Stimulated activated CD8-positive, alpha-beta memory T cell treated with anti-CD3 and anti-CD28 coated beads, Interleukin-12 subunit alpha, Interleukin-12 subunit beta, amount 100 ng/mL, for 24 hours (primary cell): ENCODE measurements around the gene AUH.
"Not testable (repeated sequence)": the region's sequence is repeated elsewhere in the genome, so short reads cannot be mapped to it uniquely, and the experiment has no call there.

Experiments used
- DNase-seq: peaks from one replicate; pipeline ENCODE4 v3.0.0-alpha.2; 2020; ENCODE audit errors: extremely low read depth

The AUH gene

GRCh38 chr9:91379426-91379825 lies 17.7 kb upstream of the AUH start:
- no peak for DNase-seq

- no peak for DNase-seq
Observed at GRCh38 chr9:91378695-91379127, 17.0 kb upstream of the AUH start.

- DNase-seq: not testable (repeated sequence)
Observed at GRCh38 chr9:91378054-91378453, 16.3 kb upstream of the AUH start.

- no peak for DNase-seq
Observed at GRCh38 chr9:91376239-91376638, 14.5 kb upstream of the AUH start.

GRCh38 chr9:91374939-91375338 lies 13.2 kb upstream of the AUH start:
- no peak for DNase-seq

- no peak for DNase-seq
Observed at GRCh38 chr9:91371894-91372293, 10.2 kb upstream of the AUH start.

- not testable (repeated sequence) for DNase-seq
Observed at GRCh38 chr9:91370006-91370405, 8.3 kb upstream of the AUH start.

GRCh38 chr9:91364702-91365101 lies 3.0 kb upstream of the AUH start:
- no peak for DNase-seq

GRCh38 chr9:91364005-91364404 lies 2.3 kb upstream of the AUH start:
- DNase-seq: no peak

GRCh38 chr9:91362051-91362611 lies 413 bp upstream of the AUH start:
- no peak for DNase-seq

GRCh38 chr9:91360551-91361290 lies 997 bp downstream of the AUH start:
- DNase-seq: no peak

- no peak for DNase-seq
Observed at GRCh38 chr9:91359734-91360470, 1.8 kb downstream of the AUH start.

GRCh38 chr9:91359083-91359482 lies 2.6 kb downstream of the AUH start:
- DNase-seq: no peak

- DNase-seq: no peak
Observed at GRCh38 chr9:91354881-91355280, 6.8 kb downstream of the AUH start.

GRCh38 chr9:91349115-91349555 lies 12.6 kb downstream of the AUH start:
- DNase-seq: no peak

- no peak for DNase-seq
Observed at GRCh38 chr9:91348191-91348807, 13.4 kb downstream of the AUH start.

- no peak for DNase-seq
Observed at GRCh38 chr9:91347377-91347776, 14.3 kb downstream of the AUH start.

- DNase-seq: no peak
Observed at GRCh38 chr9:91346644-91347043, 15.1 kb downstream of the AUH start.

- DNase-seq: no peak
Observed at GRCh38 chr9:91345978-91346377, 15.7 kb downstream of the AUH start.

GRCh38 chr9:91342575-91342974 lies 19.1 kb downstream of the AUH start:
- DNase-seq: no peak

GRCh38 chr9:91341749-91342148 lies 20.0 kb downstream of the AUH start:
- no peak for DNase-seq

GRCh38 chr9:91341258-91341746 lies 20.4 kb downstream of the AUH start:
- no peak for DNase-seq
